ENCODE measurements around the gene ABCG1. TPM values are rescaled to one million over a fixed set of nuclear protein-coding genes. Genes with fewer than 3 reads are reported as not detected.

The ABCG1 gene
- total RNA-seq, 1 donor from 2014 or later: 1.3 TPM

- Mint-ChIP-seq H3K4me1 (ENCODE audit: low read depth, unreplicated experiment) (peaks cover 5% of the 10 kb centered on the region), H3K36me3 (ENCODE audit: low read depth, unreplicated experiment) (peaks cover 2% of the 10 kb centered on the region), H3K27me3 (ENCODE audit: low read depth, unreplicated experiment) (peaks cover 43% of the 10 kb centered on the region), H3K27ac (ENCODE audit: unreplicated experiment) (no peak overlapping the region), H3K9me3 (ENCODE audit: unreplicated experiment) (peaks cover 2% of the 10 kb centered on the region), H3K4me3 (ENCODE audit: unreplicated experiment) (no peak overlapping the region)
- no peak overlapping the region for H3K4me3 ChIP-seq (ENCODE audit: insufficient read depth, low read depth, low read length)
- no peaks in the 10 kb centered on the region for H3K4me1 ChIP-seq (ENCODE audit: insufficient read depth, low read length)
- H2AFZ ChIP-seq (ENCODE audit: low read depth, low read length): no peak overlapping the region
- H3K27ac ChIP-seq (ENCODE audit: low read depth, low read length): no peak overlapping the region
- DNase-seq (ENCODE audit: low read depth): no peak
- no peak overlapping the region for H3K4me2 ChIP-seq (ENCODE audit: low read length)
- no peaks in the 10 kb centered on the region for H4K20me1 ChIP-seq (ENCODE audit: insufficient read depth, low read length)
- no peaks in the 10 kb centered on the region for H3K36me3 ChIP-seq (ENCODE audit: insufficient read depth, low read length)
- H3K79me2 ChIP-seq (ENCODE audit: insufficient read depth, low read length): no peaks in the 10 kb centered on the region
- TF ChIP-seq CTCF (IDR thresholded peaks at IDR 0.05; ENCODE audit: insufficient read depth, low read depth, low read length): no peak
- TF ChIP-seq EZH2 (IDR thresholded peaks at IDR 0.05; ENCODE audit: insufficient read depth, low read length): no peak
- peaks cover 14% of the 10 kb centered on the region for H3K27me3 ChIP-seq (ENCODE audit: insufficient read depth, low read length)
- FAIRE-seq: no peak
- no peak overlapping the region for H3K9ac ChIP-seq (ENCODE audit: low read length)
- no peaks in the 10 kb centered on the region for H3K9me3 ChIP-seq (ENCODE audit: insufficient read depth, low read depth, low read length)
Observed at GRCh38 chr21:42262831-42263231, 43.9 kb downstream of the ABCG1 start.

GRCh38 chr21:42263591-42264131 is 44.7 kb downstream of the ABCG1 start:
- H3K4me1 Mint-ChIP-seq (ENCODE audit: low read depth, unreplicated experiment): peaks cover 5% of the 10 kb centered on the region

More at GRCh38 chr21:42263591-42264131, 44.7 kb downstream of the ABCG1 start:
- Histone ChIP-seq H3K4me2 (ENCODE audit: low read length) (no peak overlapping the region), H3K27ac (ENCODE audit: low read depth, low read length) (no peak overlapping the region), H3K4me1 (ENCODE audit: insufficient read depth, low read length) (no peaks in the 10 kb centered on the region), H3K79me2 (ENCODE audit: insufficient read depth, low read length) (no peaks in the 10 kb centered on the region), H3K9ac (ENCODE audit: low read length) (no peak overlapping the region), H3K27me3 (ENCODE audit: insufficient read depth, low read length) (peaks cover 14% of the 10 kb centered on the region), H4K20me1 (ENCODE audit: insufficient read depth, low read length) (no peaks in the 10 kb centered on the region), H3K36me3 (ENCODE audit: insufficient read depth, low read length) (no peaks in the 10 kb centered on the region), H3K4me3 (ENCODE audit: insufficient read depth, low read depth, low read length) (no peak overlapping the region), H2AFZ (ENCODE audit: low read depth, low read length) (no peak overlapping the region), H3K9me3 (ENCODE audit: insufficient read depth, low read depth, low read length) (no peaks in the 10 kb centered on the region)
- peaks cover 2% of the 10 kb centered on the region for H3K9me3 Mint-ChIP-seq (ENCODE audit: unreplicated experiment)
- H3K27ac Mint-ChIP-seq (ENCODE audit: unreplicated experiment): no peak overlapping the region
- FAIRE-seq: no peak
- TF ChIP-seq CTCF (IDR thresholded peaks at IDR 0.05; ENCODE audit: insufficient read depth, low read depth, low read length): no peak
- no peak for TF ChIP-seq EZH2 (IDR thresholded peaks at IDR 0.05; ENCODE audit: insufficient read depth, low read length)
- no peak for DNase-seq (ENCODE audit: low read depth)
- H3K27me3 Mint-ChIP-seq (ENCODE audit: low read depth, unreplicated experiment): peaks cover 39% of the 10 kb centered on the region
- no peak overlapping the region for H3K4me3 Mint-ChIP-seq (ENCODE audit: unreplicated experiment)
- peaks cover 2% of the 10 kb centered on the region for H3K36me3 Mint-ChIP-seq (ENCODE audit: low read depth, unreplicated experiment)

Data from astrocyte (in vitro differentiated cells and primary cell).